NCI-H2227 treated with DMSO at 0.1 percent for 48 hours (cell line): ENCODE measurements around the gene GTF2F2.
"Not testable (repeated sequence)": the region's sequence is repeated elsewhere in the genome, so short reads cannot be mapped to it uniquely, and the experiment has no call there.

Source experiments
- DNase-seq: peaks from one replicate; lab custom pipeline; 2025; lab: John Stamatoyannopoulos, UW

GTF2F2 gene

DNA sequence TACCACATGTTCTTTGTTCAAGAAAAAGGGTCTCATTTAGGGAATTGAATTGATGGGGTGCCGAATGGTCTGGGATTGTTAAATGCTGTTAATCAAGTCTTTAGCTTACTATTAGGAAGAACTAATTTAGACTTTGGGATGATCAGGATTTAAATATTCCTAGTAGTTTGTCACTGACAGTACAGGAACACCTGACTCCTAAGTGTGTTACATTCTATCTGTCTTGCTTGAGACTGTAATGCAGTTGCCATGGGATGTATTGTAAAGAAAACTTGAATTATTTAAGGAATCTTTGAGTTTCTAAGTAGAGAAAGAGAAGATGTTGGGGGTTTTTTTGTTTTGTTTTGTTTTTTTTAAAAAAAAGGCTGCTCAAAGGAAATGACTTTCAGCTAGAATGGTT is 98.4 kb downstream of the GTF2F2 start:
- DNase-seq: no peak

DNA sequence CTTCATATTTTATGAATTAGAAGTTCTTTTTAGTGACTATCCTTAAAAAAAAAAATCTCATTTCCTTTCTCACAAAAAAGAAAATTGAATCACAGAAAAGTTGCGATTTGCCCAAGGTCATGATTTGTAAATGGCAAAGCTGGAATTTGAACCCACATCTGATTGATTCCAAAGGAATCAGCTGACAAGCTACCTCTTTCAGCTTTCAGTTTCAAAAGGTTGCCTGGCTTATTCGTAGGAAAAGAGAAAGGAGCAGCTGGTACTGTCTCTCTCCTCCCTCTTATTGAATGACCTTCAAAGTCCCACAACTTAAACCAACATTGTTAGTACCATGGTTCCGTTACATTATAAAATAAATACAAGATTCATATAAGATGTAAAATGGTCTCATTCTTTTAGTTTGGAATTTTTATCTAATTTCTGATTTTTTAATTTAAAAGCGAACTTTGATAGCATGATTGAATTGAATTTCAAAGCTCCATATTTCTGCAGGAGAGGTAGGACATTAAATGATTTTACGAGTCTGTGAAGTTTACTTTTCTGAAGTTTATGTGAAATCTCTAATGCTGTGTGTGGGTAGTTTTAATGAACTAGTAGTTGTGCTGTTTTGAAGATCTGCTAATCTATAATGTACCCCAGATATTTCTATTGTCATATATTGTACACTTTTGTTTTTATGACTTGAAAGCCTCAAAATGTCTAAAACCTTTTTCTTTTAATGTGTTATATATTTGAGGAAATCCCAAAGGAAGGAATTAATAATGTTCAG is 99.0 kb downstream of the GTF2F2 start:
- no peak for DNase-seq

GRCh38 chr13:45219938-45220375 is 99.6 kb downstream of the GTF2F2 start:
- no peak for DNase-seq

GRCh38 chr13:45220403-45220802 is 100.1 kb downstream of the GTF2F2 start:
- DNase-seq: no peak

DNA sequence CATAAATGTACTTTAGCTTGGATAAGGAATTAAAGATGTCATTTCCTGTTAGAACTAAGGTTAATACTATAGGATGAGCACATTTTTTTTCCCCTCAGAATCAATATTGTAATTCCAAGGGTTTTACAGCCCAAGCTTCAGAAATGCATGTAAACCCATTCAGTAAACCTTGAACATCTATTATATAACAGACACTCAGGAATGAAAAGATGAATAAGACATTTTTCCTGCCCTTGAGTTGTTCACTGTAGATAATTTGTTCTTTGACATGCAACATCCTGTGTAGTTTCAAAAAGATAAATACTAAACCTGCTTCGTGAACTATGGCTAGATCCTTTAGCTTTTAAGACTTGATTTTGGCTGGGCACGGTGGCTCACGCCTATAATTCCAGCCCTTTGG is 102.2 kb downstream of the GTF2F2 start:
- no peak for DNase-seq

DNA sequence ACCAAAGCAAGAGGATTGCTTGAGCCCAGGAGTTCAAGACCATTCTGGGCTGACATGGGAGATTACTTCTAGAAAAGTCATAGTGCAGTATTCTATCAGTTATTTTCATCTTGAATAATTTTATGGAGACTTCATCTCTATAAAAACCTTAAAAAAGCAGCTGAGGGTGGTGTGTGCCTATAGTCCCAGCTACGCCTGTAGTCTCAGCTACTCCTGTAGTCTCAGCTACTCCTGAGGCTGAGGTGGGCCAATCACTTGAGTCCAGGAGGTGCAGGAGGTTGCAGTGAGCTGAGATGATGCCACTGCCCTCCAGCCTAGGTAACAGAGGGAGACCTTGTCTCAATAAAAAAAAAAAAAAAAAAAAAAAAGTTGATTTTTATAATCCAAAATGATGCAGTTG is 102.6 kb downstream of the GTF2F2 start:
- no peak for DNase-seq

DNA sequence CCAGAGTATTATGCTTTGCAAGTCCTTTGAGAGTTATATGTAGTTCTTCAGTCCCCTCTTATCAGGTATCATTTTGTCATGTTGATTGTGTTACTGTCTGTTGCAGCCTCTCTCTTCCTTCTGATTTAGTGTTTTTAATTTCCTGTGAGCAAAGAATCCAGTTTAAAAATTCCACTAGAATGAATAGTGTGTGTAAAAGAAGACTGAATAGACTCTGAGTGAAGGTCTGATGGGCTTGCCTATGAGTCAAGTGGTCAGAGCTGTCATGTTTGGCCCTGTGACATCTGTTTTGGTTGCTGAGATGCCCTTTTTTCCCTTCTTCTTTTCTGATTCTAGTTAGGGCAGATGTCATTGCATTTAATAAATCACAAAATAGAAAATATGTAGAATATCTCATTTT is 103.9 kb downstream of the GTF2F2 start:
- no peak for DNase-seq

DNA sequence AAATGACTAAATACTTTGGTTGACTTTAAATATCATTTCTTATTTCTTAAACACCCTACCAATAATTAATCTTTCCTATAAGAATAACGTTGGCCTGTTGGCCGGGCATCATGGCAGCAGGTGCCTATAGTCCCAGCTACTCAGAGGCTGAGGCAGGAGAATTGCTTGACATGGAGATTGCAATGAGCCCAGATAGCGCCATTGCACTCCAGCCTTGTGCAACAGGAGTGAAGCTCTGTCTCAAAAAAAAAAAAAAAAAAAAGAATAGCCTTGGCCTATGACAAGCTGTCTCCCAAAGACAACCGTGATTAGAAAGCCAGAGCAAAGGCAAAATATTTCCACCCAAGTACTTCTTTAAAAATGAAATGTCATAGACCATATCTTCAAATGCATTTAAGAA is 105.1 kb downstream of the GTF2F2 start:
- no peak for DNase-seq

- DNase-seq: no peak
Observed at GRCh38 chr13:45226024-45226423, 105.7 kb downstream of the GTF2F2 start.

DNA sequence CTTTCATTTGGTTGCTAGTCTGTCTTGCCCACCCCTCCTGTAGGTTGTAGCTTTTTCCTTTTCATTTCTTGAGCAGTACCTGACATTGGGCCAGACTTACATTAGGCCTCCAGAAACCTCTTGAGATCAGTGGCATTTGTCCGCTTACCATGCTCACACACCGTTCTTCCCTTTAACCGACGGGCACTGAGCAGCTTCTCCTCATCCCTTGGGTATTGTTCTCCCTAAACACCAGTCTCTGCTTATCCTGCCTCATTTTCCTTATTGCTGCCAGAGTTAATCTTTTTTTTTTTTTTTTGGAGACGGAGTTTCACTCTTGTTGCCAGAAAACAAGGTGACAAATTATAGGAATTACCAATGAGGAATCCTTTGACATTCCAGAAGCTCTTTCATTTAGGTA is 107.7 kb downstream of the GTF2F2 start:
- no peak for DNase-seq

DNA sequence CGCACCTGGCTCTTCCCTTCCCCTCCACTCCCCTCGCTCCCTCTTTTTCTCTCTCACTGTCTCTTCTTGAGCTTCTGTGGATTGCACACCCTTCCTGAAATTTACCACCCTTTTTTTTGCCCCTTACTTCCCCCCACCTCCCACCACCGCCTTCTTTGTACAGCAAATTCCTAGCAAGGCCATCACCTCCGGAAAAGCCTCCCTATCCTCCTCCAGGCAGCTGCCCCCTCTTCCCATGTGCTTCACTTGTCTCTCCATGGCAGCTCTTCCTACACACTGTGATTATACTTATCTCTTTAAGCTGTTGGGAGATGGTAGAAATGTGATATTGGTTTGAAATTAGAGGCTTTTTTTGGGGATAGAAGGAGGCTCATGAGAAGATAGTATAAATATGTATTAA is 108.9 kb downstream of the GTF2F2 start:
- DNase-seq: no peak

- DNase-seq: no peak
Observed at GRCh38 chr13:45231305-45231704, 111.0 kb downstream of the GTF2F2 start.

- DNase-seq: no peak
Observed at GRCh38 chr13:45231722-45232121, 111.4 kb downstream of the GTF2F2 start.

DNA sequence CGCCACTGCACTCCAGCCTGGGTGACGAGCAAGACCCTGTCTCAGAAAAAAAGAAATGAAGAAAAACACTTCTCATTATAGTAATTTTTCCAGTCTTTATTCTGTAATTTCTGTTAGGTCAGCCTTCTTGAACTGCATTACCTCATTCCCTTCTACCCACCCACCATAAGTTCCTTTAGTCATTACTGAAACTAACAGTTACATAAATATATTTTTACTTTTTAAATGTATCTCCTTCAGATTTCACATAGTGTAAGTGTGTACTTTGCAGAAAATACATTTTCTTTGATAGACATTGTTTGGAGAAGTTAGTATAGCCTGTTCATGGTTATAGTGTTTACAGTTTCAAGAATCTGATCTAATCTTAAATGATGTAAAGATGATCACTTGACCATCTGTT is 112.3 kb downstream of the GTF2F2 start:
- DNase-seq: no peak

- no peak for DNase-seq
Observed at GRCh38 chr13:45238945-45239795, 118.9 kb downstream of the GTF2F2 start.

DNA sequence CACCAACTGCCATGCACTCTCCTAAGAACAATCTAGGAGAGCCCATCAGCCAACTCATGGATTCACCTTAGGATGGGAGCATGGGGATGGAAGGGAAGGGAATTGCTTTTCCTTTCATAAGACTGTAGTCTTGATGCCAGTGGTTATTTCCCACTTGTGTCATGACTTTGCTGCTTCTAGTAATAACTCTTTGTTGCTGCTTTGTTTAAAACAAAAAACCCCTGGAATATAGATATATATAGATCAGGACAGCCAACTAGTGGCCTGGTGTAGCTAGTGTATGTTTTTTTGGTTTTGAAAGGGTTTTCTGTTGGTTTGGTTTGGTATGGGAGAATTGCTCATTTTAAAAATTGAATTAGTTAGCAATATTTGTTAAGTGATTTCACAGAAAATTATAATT is 119.8 kb downstream of the GTF2F2 start:
- DNase-seq: no peak

DNA sequence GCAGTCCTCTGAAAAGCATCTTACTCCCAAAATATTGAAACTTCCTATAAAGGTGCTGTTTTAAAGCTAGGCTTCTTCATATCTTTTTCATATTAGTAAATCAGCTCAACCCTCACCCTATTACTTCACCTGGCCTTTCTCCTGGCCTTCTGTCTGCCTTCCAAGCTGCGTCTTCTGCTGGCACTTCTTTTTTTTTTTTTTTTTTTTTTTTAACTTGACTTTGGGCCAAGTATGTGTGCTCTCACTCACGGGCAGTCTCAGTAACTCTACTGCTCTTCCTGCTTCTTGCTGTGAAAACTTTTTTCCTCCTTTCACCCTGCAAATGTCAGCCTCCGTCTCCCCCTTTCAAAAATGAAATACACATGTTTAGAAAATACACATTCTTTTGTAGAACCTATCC is 121.8 kb downstream of the GTF2F2 start:
- no peak for DNase-seq

DNA sequence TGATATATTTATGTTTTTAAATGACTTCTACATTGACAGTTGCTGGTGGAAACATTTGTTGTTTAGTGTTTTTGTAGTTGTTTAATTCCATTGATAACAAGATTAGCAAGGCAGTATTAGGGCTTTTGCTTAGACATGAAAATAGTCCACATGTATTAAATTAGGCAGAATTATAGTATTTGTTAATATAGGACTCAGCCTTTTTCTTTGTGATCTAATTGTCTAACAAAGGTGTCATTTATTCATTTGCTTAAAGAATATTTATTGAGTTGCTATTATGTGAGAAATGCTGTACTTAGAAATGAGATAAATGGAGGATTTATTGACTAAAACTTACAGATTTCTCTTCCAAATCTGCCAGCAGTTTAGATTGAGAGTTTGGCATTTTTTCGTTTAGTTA is 122.2 kb downstream of the GTF2F2 start:
- no peak for DNase-seq

- DNase-seq: no peak
Observed at GRCh38 chr13:45243077-45243476, 122.8 kb downstream of the GTF2F2 start.

DNA sequence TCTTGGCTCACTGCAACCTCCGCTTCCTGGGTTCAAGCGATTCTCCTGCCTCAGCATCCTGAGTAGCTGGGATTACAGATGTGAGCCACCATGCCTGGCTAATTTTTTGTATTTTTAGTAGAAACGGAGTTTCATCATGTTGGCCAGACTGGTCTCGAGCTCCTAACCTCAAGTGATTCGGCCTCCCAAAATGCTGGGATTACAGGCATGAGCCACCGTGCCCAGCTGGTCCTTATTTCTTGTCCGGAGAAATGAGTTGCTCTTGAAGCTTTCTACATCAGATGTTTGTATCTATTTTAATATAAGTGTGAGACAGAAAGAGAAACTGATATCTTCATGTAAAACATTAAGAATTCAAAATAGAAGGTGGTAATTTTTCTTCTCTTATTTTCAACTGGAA is 124.4 kb downstream of the GTF2F2 start:
- not testable (repeated sequence) for DNase-seq

GRCh38 chr13:45249662-45250061 is 129.4 kb downstream of the GTF2F2 start:
- no peak for DNase-seq

DNA sequence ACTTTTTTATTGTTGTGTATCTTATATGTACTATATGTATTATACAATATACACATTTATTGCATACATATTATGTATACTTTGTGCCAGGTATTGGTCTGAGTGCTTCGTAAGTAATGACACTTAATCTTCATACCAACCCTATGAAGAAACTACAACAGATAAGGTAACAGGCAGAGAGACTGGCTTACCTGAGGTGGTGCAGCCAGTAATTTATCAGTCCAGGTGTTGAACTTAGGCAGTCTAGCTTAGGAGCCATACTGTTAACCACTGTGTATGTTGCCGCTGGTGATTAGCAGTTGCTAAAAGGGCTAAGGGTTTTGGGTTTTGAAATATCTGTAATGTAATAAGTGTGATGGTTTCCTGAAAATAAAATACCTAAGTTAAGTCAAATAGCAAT is 134.1 kb downstream of the GTF2F2 start:
- DNase-seq: no peak

DNA sequence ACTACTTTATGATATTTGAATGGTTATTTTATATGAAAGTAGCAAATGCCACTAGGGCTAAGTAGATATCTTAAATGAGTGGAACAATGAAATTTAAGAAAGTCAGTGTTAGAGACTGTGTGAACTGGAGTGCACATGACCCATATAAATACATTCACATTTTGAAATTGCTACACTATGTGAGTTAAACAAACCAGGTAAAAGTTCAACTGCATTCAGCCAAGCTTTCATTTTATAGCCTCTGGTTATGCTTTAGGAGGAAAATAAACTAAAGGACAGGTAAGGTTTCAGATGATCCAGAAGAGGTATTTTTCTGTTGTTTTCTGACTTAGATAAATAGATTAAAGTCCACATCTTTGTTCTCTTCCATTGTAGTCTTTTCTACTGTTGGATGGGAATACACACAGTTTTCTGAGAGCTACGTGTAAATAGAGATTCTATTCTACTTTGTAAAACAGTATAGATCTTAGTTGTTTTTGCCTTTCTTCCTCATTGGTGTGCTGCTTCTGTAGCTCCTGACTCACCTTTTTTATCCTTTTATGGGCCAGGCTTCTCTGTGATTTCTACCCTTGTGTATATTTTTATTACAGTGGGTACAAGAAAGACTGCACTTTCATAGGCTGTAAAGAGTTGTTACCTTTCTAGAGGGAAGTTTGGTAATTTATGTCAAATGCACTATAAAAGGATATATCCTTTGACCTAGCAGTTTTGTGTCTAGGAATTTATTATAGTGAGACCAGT is 135.1 kb downstream of the GTF2F2 start:
- no peak for DNase-seq
